ENCODE measurements around the gene ANKLE1.
"Not testable (repeated sequence)": the region's sequence is repeated elsewhere in the genome, so short reads cannot be mapped to it uniquely, and the experiment has no call there.

The ANKLE1 gene

DNA sequence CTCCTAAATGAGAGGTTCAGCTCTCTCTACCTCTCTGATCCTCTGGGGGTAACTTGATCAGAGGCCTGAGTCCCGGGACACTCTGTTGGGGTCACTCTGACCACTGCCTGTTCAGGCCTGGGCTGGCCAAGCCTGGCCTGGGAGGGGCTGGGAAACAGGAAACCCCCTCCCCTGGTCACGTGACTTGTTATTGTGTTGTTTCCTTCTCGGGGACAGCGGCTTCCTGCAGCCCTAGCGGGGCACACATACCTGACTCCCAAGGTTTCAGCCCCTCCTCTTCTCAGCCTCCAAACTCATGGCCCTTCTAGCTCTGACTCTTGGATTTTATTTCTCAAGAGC is 17.1 kb upstream of the ANKLE1 start, which contains the start of gene USHBP1:
TSS of gene USHBP1 (minus strand) at position 105 of the 339 bp plus-strand sequence. CDS start 446 bp downstream, outside the sequence.
- Histone ChIP-seq H3K27me3 (ENCODE audit: insufficient read depth, poor library complexity, severe bottlenecking) (no peaks in the 10 kb centered on the region), H3K4me1 (ENCODE audit: insufficient read depth, poor library complexity, severe bottlenecking) (peaks cover 5% of the 10 kb centered on the region), H3K27ac (ENCODE audit: poor library complexity, severe bottlenecking) (no peak within 1 kb of the TSS), H3K9me3 (ENCODE audit: severe bottlenecking) (no peaks in the 10 kb centered on the region), H3K4me3 (ENCODE audit: severe bottlenecking) (no peak within 1 kb of the TSS), H3K36me3 (ENCODE audit: low read depth) (peaks cover 12% of the 10 kb centered on the region; the same call in 1 of the 2 replicates)
- no peak for ATAC-seq (ENCODE audit: low read depth)
- no peak for DNase-seq (ENCODE audit: low spot score)
- TF ChIP-seq CTCF (IDR thresholded peaks at IDR 0.05; ENCODE audit: poor library complexity, severe bottlenecking): no peak

DNA sequence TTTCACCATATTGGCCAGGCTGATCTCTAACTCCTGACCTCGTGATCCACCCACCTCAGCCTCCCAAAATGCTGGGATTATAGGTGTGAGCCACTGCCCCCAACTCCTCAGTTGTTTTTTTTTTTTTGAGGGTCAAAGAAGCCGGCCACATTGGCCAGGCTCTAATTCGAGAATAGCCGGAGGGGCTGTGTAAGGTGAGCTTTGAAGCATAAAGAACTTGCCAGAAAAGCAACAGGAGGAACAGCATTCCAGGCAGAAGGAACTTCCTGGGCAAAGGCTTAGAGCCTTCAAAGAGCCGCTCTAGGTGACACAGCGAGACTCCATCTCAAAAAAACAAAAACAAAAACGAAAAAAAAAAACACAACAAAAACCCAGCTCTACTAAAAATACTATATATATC is 15.7 kb upstream of the ANKLE1 start:
- peak overlapping the region; percentile 73 for H3K27ac ChIP-seq (ENCODE audit: poor library complexity, severe bottlenecking)
- no peaks in the 10 kb centered on the region for H3K9me3 ChIP-seq (ENCODE audit: severe bottlenecking)
- TF ChIP-seq CTCF (IDR thresholded peaks at IDR 0.05; ENCODE audit: poor library complexity, severe bottlenecking): no peak
- no peak for DNase-seq (ENCODE audit: low spot score)
- H3K36me3 ChIP-seq (ENCODE audit: low read depth): peaks cover 18% of the 10 kb centered on the region; the same call in 1 of the 2 replicates
- no peak overlapping the region for H3K4me3 ChIP-seq (ENCODE audit: severe bottlenecking)
- no peaks in the 10 kb centered on the region for H3K27me3 ChIP-seq (ENCODE audit: insufficient read depth, poor library complexity, severe bottlenecking)
- H3K4me1 ChIP-seq (ENCODE audit: insufficient read depth, poor library complexity, severe bottlenecking): peaks cover 5% of the 10 kb centered on the region
- no peak for ATAC-seq (ENCODE audit: low read depth)

DNA sequence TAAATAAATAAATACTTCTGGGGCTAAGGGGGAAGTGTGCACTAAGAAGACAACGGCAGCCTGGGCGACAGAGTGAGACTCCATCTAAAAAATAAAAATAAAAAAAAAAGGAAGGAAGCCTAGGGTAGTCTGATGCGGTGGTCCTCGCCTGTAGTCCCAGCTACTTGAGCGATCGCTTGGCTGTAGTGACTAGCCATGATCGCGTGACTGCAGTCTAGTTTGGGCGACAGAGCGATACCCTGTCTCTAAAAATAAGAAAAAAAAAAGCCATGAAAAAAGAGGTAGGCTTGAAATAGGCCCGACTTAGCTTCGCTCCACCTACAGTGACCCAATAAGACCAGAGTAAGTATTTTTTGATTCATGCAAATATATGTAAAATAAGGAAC is 15.1 kb upstream of the ANKLE1 start:
- Histone ChIP-seq H3K4me3 (ENCODE audit: severe bottlenecking) (no peak overlapping the region), H3K4me1 (ENCODE audit: insufficient read depth, poor library complexity, severe bottlenecking) (peaks cover 5% of the 10 kb centered on the region), H3K27ac (ENCODE audit: poor library complexity, severe bottlenecking) (peak overlapping the region; percentile 73), H3K9me3 (ENCODE audit: severe bottlenecking) (no peaks in the 10 kb centered on the region), H3K27me3 (ENCODE audit: insufficient read depth, poor library complexity, severe bottlenecking) (no peaks in the 10 kb centered on the region), H3K36me3 (ENCODE audit: low read depth) (peaks cover 24% of the 10 kb centered on the region)
- TF ChIP-seq CTCF (IDR thresholded peaks at IDR 0.05; ENCODE audit: poor library complexity, severe bottlenecking): no peak
- ATAC-seq (ENCODE audit: low read depth) (no peak), DNase-seq (ENCODE audit: low spot score) (no peak)

- H3K27ac ChIP-seq (ENCODE audit: poor library complexity, severe bottlenecking): peak within 1 kb of the TSS; percentile 73
- peaks cover 28% of the 10 kb centered on the region for H3K36me3 ChIP-seq (ENCODE audit: low read depth)
- DNase-seq (ENCODE audit: low spot score) (peak; percentile 97), ATAC-seq (ENCODE audit: low read depth) (peak; percentile 95)
- no peaks in the 10 kb centered on the region for H3K27me3 ChIP-seq (ENCODE audit: insufficient read depth, poor library complexity, severe bottlenecking)
- H3K4me1 ChIP-seq (ENCODE audit: insufficient read depth, poor library complexity, severe bottlenecking): peaks cover 5% of the 10 kb centered on the region
- H3K4me3 ChIP-seq (ENCODE audit: severe bottlenecking): peak within 1 kb of the TSS; percentile 71
- TF ChIP-seq CTCF (IDR thresholded peaks at IDR 0.05; ENCODE audit: poor library complexity, severe bottlenecking): no peak
- no peaks in the 10 kb centered on the region for H3K9me3 ChIP-seq (ENCODE audit: severe bottlenecking)
Measured at GRCh38 chr19:17266975-17267788, 14.5 kb upstream of the ANKLE1 start, which contains the start of gene BABAM1. BABAM1 (plus strand) TSS chr19:17267443; CDS start chr19:17268807, 1,364 bp downstream.

DNA sequence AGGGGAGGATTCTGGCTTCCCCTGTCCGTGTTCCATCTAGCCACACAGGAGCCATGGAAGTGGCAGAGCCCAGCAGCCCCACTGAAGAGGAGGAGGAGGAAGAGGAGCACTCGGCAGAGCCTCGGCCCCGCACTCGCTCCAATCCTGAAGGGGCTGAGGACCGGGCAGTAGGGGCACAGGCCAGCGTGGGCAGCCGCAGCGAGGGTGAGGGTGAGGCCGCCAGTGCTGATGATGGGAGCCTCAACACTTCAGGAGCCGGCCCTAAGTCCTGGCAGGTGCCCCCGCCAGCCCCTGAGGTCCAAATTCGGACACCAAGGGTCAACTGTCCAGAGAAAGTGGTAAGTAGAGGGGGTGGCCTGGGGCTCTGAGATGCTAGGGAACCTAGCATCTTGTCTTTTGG is 12.9 kb upstream of the ANKLE1 start:
- no peak for TF ChIP-seq CTCF (IDR thresholded peaks at IDR 0.05; ENCODE audit: poor library complexity, severe bottlenecking)
- H3K27me3 ChIP-seq (ENCODE audit: insufficient read depth, poor library complexity, severe bottlenecking): no peaks in the 10 kb centered on the region
- H3K4me1 ChIP-seq (ENCODE audit: insufficient read depth, poor library complexity, severe bottlenecking): peaks cover 5% of the 10 kb centered on the region
- H3K4me3 ChIP-seq (ENCODE audit: severe bottlenecking): no peak overlapping the region
- H3K9me3 ChIP-seq (ENCODE audit: severe bottlenecking): no peaks in the 10 kb centered on the region
- peaks cover 35% of the 10 kb centered on the region for H3K36me3 ChIP-seq (ENCODE audit: low read depth)
- H3K27ac ChIP-seq (ENCODE audit: poor library complexity, severe bottlenecking): peak overlapping the region; percentile 73
- ATAC-seq (ENCODE audit: low read depth) (no peak), DNase-seq (ENCODE audit: low spot score) (no peak)

GRCh38 chr19:17274892-17275291 is 6.8 kb upstream of the ANKLE1 start:
- peaks cover 58% of the 10 kb centered on the region for H3K36me3 ChIP-seq (ENCODE audit: low read depth)
- ATAC-seq (ENCODE audit: low read depth); H3K27ac ChIP-seq (ENCODE audit: poor library complexity, severe bottlenecking); H3K4me1 ChIP-seq (ENCODE audit: insufficient read depth, poor library complexity, severe bottlenecking); DNase-seq (ENCODE audit: low spot score); H3K27me3 ChIP-seq (ENCODE audit: insufficient read depth, poor library complexity, severe bottlenecking); H3K4me3 ChIP-seq (ENCODE audit: severe bottlenecking); H3K9me3 ChIP-seq (ENCODE audit: severe bottlenecking): not testable (repeated sequence)
